DMS79 treated with DMSO at 0.1 percent for 48 hours (cell line): ENCODE measurements around the gene DMP1.

Source experiments
- DNase-seq: peaks from one replicate; lab custom pipeline; 2025; lab: John Stamatoyannopoulos, UW

DMP1 gene

GRCh38 chr4:87649980-87650379, at the start of gene DMP1:
Gene DMP1 (plus strand): TSS chr4:87650280. CDS start chr4:87656493, 6,213 bp downstream.
- DNase-seq = no peak

GRCh38 chr4:87601361-87601760, 48.7 kb upstream of the DMP1 start:
- DNase-seq = no peak

- no peak for DNase-seq
Measured at GRCh38 chr4:87608229-87608628, 41.9 kb upstream of the DMP1 start, which contains the start of gene DSPP. Gene DSPP (plus strand): TSS chr4:87608529. CDS start chr4:87610909, 2,380 bp downstream.

- DNase-seq = no peak
Measured at GRCh38 chr4:87614292-87614890, 35.7 kb upstream of the DMP1 start.

GRCh38 chr4:87616268-87616667, 33.8 kb upstream of the DMP1 start:
- no peak for DNase-seq

GRCh38 chr4:87620086-87620485, 30.0 kb upstream of the DMP1 start:
- no peak for DNase-seq

GRCh38 chr4:87620491-87620890, 29.6 kb upstream of the DMP1 start:
- no peak for DNase-seq

GRCh38 chr4:87622303-87622702, 27.8 kb upstream of the DMP1 start:
- DNase-seq = no peak

GRCh38 chr4:87624698-87625097, 25.4 kb upstream of the DMP1 start:
- no peak for DNase-seq

GRCh38 chr4:87631668-87632067, 18.4 kb upstream of the DMP1 start:
- DNase-seq = no peak

- DNase-seq = no peak
Measured at GRCh38 chr4:87632469-87632868, 17.6 kb upstream of the DMP1 start.

- peak; percentile 13 for DNase-seq
Measured at GRCh38 chr4:87633243-87633642, 16.8 kb upstream of the DMP1 start.

- DNase-seq = no peak
Measured at GRCh38 chr4:87644286-87644685, 5.8 kb upstream of the DMP1 start.

- no peak for DNase-seq
Measured at GRCh38 chr4:87650938-87651337, 858 bp downstream of the DMP1 start.

GRCh38 chr4:87651941-87652340, 1.9 kb downstream of the DMP1 start:
- DNase-seq = no peak

- no peak for DNase-seq
Measured at GRCh38 chr4:87654487-87655044, 4.5 kb downstream of the DMP1 start.

GRCh38 chr4:87657525-87657924, 7.4 kb downstream of the DMP1 start:
- no peak for DNase-seq

GRCh38 chr4:87659247-87659931, 9.3 kb downstream of the DMP1 start:
- no peak for DNase-seq

- DNase-seq = no peak
Measured at GRCh38 chr4:87662871-87663270, 12.8 kb downstream of the DMP1 start.

GRCh38 chr4:87669373-87669772, 19.3 kb downstream of the DMP1 start:
- no peak for DNase-seq

GRCh38 chr4:87677731-87678130, 27.7 kb downstream of the DMP1 start:
- no peak for DNase-seq

GRCh38 chr4:87679449-87680169, 29.5 kb downstream of the DMP1 start:
- peak; percentile 1 for DNase-seq

GRCh38 chr4:87680271-87680670, 30.2 kb downstream of the DMP1 start:
- no peak for DNase-seq
